MM.1S (cell line): ENCODE data around the gene C10orf90.

ENCODE experiments used
- DNase-seq: peaks from one replicate; pipeline ENCODE4 v3.0.0-alpha.2; 2015
- H2AFZ ChIP-seq: fragments of 300-600 bp; sonication (generic); 2 replicates; pipeline ENCODE4 v1.6.0; 2016; ENCODE audit warnings: antibody characterized with exemption, low read length
- H3F3A ChIP-seq: fragments of 300-600 bp; sonication (generic); 2 replicates; pipeline ENCODE4 v1.6.1; 2016; ENCODE audit warnings: mild to moderate bottlenecking, antibody characterized with exemption, low read length, moderate library complexity, mixed read lengths; ENCODE audit not compliant: insufficient read depth
- H3K27ac ChIP-seq: fragments of 300-600 bp; sonication (generic); 2 replicates; pipeline ENCODE4 v1.5.1; 2016; ENCODE audit warnings: mild to moderate bottlenecking, low read length
- H3K27me3 ChIP-seq: fragments of 300-600 bp; sonication (generic); replicated peaks from 2 replicates; pipeline ENCODE4 v1.6.0; 2016; ENCODE audit warnings: low read length; ENCODE audit not compliant: insufficient read depth
- H3K36me3 ChIP-seq: fragments of 300-600 bp; sonication (generic); replicated peaks from 2 replicates; pipeline ENCODE4 v1.6.1; 2016; ENCODE audit warnings: mild to moderate bottlenecking, low read length, mixed read lengths; ENCODE audit not compliant: insufficient read depth
- H3K4me1 ChIP-seq: fragments of 300-600 bp; sonication (generic); 2 replicates; pipeline ENCODE4 v1.6.1; 2016; ENCODE audit warnings: low read length, mixed read lengths
- H3K4me2 ChIP-seq: fragments of 300-600 bp; sonication (generic); 2 replicates; pipeline ENCODE4 v1.6.0; 2016; ENCODE audit warnings: low read depth, low read length
- H3K4me3 ChIP-seq: fragments of 300-600 bp; sonication (generic); 2 replicates; pipeline ENCODE4 v1.5.1; 2016; ENCODE audit warnings: low read length, mixed read lengths
- H3K79me2 ChIP-seq: fragments of 300-600 bp; sonication (generic); 2 replicates; pipeline ENCODE4 v1.6.1; 2016; ENCODE audit warnings: mixed run types, low read length, mixed read lengths
- H3K9ac ChIP-seq: fragments of 300-600 bp; sonication (generic); 2 replicates; pipeline ENCODE4 v1.6.1; 2016; ENCODE audit warnings: low read length, mixed read lengths
- H3K9me2 ChIP-seq: fragments of 300-600 bp; sonication (generic); replicated peaks from 2 replicates; pipeline ENCODE4 v1.6.1; 2016; ENCODE audit warnings: mild to moderate bottlenecking, low read length, mixed read lengths; ENCODE audit not compliant: insufficient read depth
- H3K9me3 ChIP-seq: fragments of 300-600 bp; sonication (generic); replicated peaks from 2 replicates; pipeline ENCODE4 v1.6.1; 2016; ENCODE audit warnings: mild to moderate bottlenecking, low read length, mixed read lengths; ENCODE audit not compliant: insufficient read depth
- H4K20me1 ChIP-seq: fragments of 300-600 bp; sonication (generic); 2 replicates; pipeline ENCODE4 v1.6.1; 2016; ENCODE audit warnings: mild to moderate bottlenecking, low read length, moderate library complexity, mixed read lengths; ENCODE audit not compliant: insufficient read depth
- CTCF ChIP-seq: fragments of 300-600 bp; sonication (generic); IDR thresholded peaks from 2 replicates; pipeline ENCODE4 v1.5.1; 2016; ENCODE audit warnings: antibody characterized with exemption, low read length, mixed read lengths
- EZH2 ChIP-seq: fragments of 300-600 bp; sonication (generic); optimal IDR thresholded peaks from 2 replicates; pipeline ENCODE3; 2017; ENCODE audit warnings: low read depth, mild to moderate bottlenecking, antibody characterized with exemption, low read length, mixed read lengths
- EZH2phosphoT487 ChIP-seq: fragments of 300-600 bp; sonication (generic); IDR thresholded peaks from 2 replicates; pipeline ENCODE4 v1.6.1; 2018; ENCODE audit warnings: antibody characterized with exemption, low read length

C10orf90 gene

GRCh38 chr10:126455766-126456405 lies 214.6 kb downstream of the C10orf90 start:
- Histone ChIP-seq H3K36me3 (no peaks in the 10 kb centered on the region), H3K9ac (no peak overlapping the region), H4K20me1 (no peaks in the 10 kb centered on the region), H3K4me2 (no peak overlapping the region), H3F3A (no peaks in the 10 kb centered on the region), H3K27me3 (no peaks in the 10 kb centered on the region), H3K4me1 (no peaks in the 10 kb centered on the region), H2AFZ (no peak overlapping the region), H3K9me2 (no peaks in the 10 kb centered on the region), H3K79me2 (no peaks in the 10 kb centered on the region), H3K4me3 (no peak overlapping the region), H3K27ac (no peak overlapping the region), H3K9me3 (no peaks in the 10 kb centered on the region)
- TF ChIP-seq EZH2 (no peak), CTCF (no peak), EZH2phosphoT487 (no peak)
- no peak for DNase-seq

- Histone ChIP-seq H3K79me2 (no peaks in the 10 kb centered on the region), H2AFZ (no peak overlapping the region), H3K9me2 (no peaks in the 10 kb centered on the region), H3F3A (no peaks in the 10 kb centered on the region), H3K36me3 (no peaks in the 10 kb centered on the region), H3K27me3 (no peaks in the 10 kb centered on the region), H3K4me3 (no peak overlapping the region), H4K20me1 (no peaks in the 10 kb centered on the region), H3K9ac (no peak overlapping the region), H3K27ac (no peak overlapping the region), H3K9me3 (no peaks in the 10 kb centered on the region), H3K4me1 (no peaks in the 10 kb centered on the region), H3K4me2 (no peak overlapping the region)
- no peak for DNase-seq
- no peak for TF ChIP-seq EZH2
- TF ChIP-seq EZH2phosphoT487 = no peak
- TF ChIP-seq CTCF = no peak
Measured at GRCh38 chr10:126455036-126455765, 215.3 kb downstream of the C10orf90 start.

- no peaks in the 10 kb centered on the region for H3K9me3 ChIP-seq
- no peak for DNase-seq
- H3K4me1 ChIP-seq = no peaks in the 10 kb centered on the region
- no peaks in the 10 kb centered on the region for H3F3A ChIP-seq
- no peak overlapping the region for H2AFZ ChIP-seq
- no peak overlapping the region for H3K4me2 ChIP-seq
- no peaks in the 10 kb centered on the region for H3K79me2 ChIP-seq
- no peaks in the 10 kb centered on the region for H3K36me3 ChIP-seq
- TF ChIP-seq EZH2phosphoT487 (no peak), EZH2 (no peak), CTCF (no peak)
- no peak overlapping the region for H3K9ac ChIP-seq
- H3K27ac ChIP-seq = no peak overlapping the region
- no peak overlapping the region for H3K4me3 ChIP-seq
- H4K20me1 ChIP-seq = no peaks in the 10 kb centered on the region
- H3K27me3 ChIP-seq = no peaks in the 10 kb centered on the region
- H3K9me2 ChIP-seq = no peaks in the 10 kb centered on the region
Measured at GRCh38 chr10:126454045-126454751, 216.3 kb downstream of the C10orf90 start.
